Mononuclear cell (primary cell): ENCODE data around the gene RNF123. TPM values are rescaled to one million over a fixed set of nuclear protein-coding genes. Genes with fewer than 3 reads are reported as not detected.

Experiments used
- H3K27me3 ChIP-seq: 2 replicates; pipeline ENCODE4 v1.6.0; 2011; ENCODE audit warnings: low read length, control low read depth; ENCODE audit not compliant: insufficient read depth
- H3K4me1 ChIP-seq: 2 replicates; pipeline ENCODE4 v1.5.1; 2011; ENCODE audit warnings: mild to moderate bottlenecking, low read length, control low read depth; ENCODE audit not compliant: insufficient read depth
- H3K4me3 ChIP-seq: 2 replicates; pipeline ENCODE4 v1.5.1; 2011; ENCODE audit warnings: mild to moderate bottlenecking, low read length, moderate library complexity
- H3K9me3 ChIP-seq: 2 replicates; pipeline ENCODE4 v1.5.1; 2011; ENCODE audit warnings: low read depth, mild to moderate bottlenecking, control low read depth, low read length
- total RNA-seq: library from RNA; depleted of rRNA; stranded (reverse); fragments of >200 nt; gene quantifications from one replicate; pipeline ENCODE4 v1.2.3, GENCODE V29; 2012

The RNF123 gene
- total RNA-seq, 1 donor = 6.2 TPM

DNA sequence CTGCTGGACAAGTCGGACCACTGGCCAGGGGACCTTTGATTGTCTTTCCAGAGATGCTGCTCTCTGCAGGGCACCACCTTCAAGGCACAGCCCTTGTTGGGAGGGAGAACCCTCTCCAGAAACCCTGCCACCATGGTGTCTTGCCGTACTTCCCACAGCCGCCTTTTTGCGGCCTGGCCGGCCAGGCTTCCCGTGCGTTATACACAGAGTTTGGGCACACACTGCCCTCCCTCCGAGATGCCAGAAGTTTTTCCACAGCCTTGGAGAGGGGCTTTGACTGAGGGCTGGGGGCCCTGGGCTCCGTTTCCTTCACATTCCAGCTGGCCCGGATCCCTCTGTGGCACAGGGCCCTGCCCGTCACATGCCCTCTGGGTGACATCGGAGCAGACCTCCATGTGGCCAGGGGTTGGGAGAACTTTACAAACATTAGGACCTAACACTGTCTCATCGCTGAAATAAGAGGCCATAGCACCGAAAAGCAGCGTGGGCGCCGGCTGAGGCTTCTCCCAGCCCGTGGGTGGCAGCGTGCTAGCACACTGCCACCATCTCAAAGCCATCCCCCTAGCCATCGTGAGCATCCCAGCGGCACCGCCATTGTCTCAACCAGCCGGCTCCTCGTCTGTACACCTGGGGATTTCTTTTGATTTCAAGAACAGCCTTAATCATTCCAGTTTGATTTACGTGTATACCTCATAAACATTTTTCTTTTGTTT, 21.5 kb upstream of the RNF123 start:
- peaks cover 4% of the 10 kb centered on the region for H3K4me1 ChIP-seq
- no peak overlapping the region for H3K4me3 ChIP-seq
- no peaks in the 10 kb centered on the region for H3K9me3 ChIP-seq
- no peaks in the 10 kb centered on the region for H3K27me3 ChIP-seq

DNA sequence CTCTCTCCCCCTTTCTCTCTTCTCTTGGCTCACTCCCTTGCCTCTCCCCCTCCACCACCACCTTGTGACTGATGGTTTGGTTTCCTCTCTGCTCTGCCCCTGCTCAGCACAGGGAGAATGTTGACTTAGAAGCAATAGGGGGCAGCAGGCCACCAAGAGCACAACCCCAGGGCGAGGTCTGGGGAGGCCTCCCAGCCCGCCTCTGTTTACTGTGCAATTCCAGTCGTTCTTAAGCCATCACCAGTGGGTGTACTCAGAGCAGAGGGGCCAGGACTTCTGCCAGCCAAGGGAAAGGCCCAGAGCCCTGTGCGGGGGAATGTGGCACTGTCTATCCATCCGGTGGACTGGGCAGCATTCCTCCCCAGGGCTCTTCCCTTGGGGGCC, 21.0 kb upstream of the RNF123 start:
- peaks cover 10% of the 10 kb centered on the region for H3K4me1 ChIP-seq

DNA sequence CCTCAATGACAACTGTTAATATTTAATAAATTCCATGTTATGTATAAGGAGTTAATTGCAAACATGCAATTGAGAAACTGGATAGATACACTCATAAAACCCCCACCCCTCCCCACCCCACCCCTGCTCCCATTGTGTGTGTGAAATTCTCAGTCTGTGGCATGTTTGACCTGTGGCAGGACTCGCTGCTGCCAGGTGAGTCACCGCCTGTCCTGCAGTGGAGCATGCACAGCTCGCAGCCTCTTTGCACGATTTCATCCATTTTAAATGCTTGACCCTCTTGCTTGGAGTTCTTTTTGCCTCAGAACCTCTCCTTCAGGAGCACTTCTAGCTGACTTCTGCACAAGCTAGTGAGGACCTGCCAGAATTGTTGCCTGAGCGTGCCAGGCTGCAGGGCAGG, 20.5 kb upstream of the RNF123 start:
- Histone ChIP-seq H3K4me3 (no peak overlapping the region), H3K27me3 (no peaks in the 10 kb centered on the region), H3K4me1 (peaks cover 13% of the 10 kb centered on the region), H3K9me3 (no peaks in the 10 kb centered on the region)

More for the DNA sequence above, 21.0 kb upstream of the RNF123 start:
- no peak overlapping the region for H3K4me3 ChIP-seq
- H3K9me3 ChIP-seq = no peaks in the 10 kb centered on the region
- H3K27me3 ChIP-seq = no peaks in the 10 kb centered on the region

DNA sequence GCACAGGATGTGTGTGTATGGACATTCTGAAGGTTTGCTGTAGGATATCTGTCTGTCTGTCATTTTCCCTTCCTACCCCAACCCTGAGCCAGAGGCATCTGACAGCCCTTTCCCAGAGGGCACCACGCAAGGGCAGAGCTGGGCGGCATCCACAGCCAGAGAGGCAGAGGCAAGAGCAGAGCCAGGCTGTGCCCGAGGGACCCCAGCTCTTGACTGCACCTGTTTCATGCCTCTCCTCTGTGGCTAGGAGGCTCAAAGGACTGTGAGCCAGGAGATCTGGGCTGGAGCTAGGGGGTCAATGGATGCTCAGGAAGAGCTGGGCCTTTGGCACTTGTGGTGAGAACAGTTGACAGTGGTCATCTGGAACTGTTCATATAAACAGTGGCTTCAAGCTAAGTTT, 20.0 kb upstream of the RNF123 start:
- no peaks in the 10 kb centered on the region for H3K9me3 ChIP-seq
- H3K4me1 ChIP-seq = peaks cover 13% of the 10 kb centered on the region
- H3K27me3 ChIP-seq = no peaks in the 10 kb centered on the region
- H3K4me3 ChIP-seq = no peak overlapping the region

DNA sequence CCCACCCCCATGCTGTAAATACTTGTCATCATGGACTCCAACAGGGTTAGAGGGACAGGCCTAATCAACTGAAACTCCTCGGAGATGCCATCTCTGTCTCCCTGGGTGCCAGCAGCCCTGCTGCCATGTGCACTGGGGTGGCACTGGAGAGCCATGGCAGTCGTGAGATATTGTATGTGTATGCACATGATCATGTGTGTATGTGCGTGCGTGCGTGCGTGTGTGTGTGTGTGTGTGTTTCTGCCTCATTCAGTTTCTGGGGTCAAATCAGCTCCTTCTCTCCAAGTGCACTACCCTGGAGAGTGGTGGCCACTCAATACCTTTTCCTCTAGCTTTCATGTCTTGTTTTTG, 18.4 kb upstream of the RNF123 start:
- no peaks in the 10 kb centered on the region for H3K27me3 ChIP-seq
- H3K9me3 ChIP-seq = no peaks in the 10 kb centered on the region
- H3K4me3 ChIP-seq = no peak overlapping the region
- peaks cover 26% of the 10 kb centered on the region for H3K4me1 ChIP-seq

DNA sequence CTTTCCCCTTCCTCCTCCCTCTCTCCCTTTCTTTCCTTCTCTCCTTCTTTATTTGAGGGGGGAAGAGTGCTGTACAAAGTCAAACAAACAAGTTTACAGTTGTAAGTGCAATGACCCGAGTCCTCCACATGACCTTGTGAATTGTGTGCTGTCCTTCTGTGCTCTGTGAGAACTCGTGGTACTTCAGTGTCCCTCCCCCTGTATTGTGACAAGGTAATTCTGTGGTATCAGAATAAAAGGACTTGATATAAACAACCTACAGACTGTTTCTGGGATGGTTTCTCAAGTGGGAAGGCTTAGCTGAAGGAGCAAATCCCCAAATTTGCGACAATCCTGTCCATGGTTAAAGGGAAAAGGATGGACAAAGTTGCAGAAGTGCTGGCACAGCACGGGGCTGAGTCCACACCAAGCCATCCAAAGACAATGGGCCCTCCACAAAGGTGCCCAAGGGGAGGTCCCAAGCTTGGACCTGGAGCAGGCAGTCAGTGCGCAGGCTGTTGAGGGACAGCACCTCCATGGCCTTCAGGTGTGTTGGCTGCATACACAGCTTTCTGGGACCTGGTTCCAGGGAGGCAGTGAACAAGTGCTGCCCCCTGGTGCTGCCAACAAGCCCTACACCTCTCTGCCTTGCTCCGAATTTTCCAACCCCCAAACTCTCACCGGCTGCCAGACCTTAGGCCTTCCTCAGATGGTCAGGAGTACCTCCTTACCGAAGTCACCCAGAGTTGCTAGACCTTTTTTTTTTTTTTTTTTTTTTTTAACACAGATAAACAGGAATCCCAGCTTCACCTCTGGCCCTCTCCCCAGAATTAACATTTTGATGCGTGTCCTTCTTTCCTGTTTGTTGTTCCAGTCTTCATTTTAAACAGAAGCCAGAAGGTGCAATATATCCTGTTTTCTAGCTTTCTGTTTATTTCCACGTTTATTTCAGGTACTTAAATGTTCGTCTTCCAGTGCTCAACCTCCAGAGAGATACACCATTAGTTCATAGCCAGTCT, 17.8 kb upstream of the RNF123 start:
- no peak overlapping the region for H3K4me3 ChIP-seq
- H3K27me3 ChIP-seq = no peaks in the 10 kb centered on the region
- H3K9me3 ChIP-seq = no peaks in the 10 kb centered on the region
- peaks cover 26% of the 10 kb centered on the region for H3K4me1 ChIP-seq

DNA sequence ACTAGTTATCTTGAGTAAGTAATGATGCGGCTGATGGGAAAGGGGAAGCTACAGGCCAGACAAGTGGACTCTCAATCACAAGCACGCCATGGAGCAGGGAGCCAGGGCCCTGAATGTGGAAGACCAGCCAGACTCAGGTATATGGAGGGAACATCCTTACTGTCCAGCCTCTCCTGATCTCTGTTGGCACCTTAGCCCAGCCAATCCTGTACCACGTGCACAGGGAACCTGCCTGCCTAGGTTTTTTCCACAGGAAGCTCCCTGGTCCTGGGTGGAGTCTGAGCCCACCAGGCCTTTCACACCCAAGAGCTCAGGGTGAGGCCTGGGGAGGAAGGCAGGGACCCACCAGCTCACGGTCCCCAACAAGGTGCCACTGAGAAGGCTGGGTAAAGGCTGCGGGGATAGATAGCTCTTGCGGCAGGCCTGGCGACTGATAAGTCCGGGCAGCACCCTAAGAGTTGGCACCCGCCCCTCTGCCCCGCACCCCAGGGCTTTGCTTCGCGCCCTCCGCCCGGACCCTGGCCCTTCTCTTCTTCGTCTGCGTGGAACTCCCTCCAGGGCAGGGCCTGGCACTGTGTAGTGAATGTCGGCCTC, 16.1 kb upstream of the RNF123 start:
- H3K4me3 ChIP-seq = peak overlapping the region; percentile 78

DNA sequence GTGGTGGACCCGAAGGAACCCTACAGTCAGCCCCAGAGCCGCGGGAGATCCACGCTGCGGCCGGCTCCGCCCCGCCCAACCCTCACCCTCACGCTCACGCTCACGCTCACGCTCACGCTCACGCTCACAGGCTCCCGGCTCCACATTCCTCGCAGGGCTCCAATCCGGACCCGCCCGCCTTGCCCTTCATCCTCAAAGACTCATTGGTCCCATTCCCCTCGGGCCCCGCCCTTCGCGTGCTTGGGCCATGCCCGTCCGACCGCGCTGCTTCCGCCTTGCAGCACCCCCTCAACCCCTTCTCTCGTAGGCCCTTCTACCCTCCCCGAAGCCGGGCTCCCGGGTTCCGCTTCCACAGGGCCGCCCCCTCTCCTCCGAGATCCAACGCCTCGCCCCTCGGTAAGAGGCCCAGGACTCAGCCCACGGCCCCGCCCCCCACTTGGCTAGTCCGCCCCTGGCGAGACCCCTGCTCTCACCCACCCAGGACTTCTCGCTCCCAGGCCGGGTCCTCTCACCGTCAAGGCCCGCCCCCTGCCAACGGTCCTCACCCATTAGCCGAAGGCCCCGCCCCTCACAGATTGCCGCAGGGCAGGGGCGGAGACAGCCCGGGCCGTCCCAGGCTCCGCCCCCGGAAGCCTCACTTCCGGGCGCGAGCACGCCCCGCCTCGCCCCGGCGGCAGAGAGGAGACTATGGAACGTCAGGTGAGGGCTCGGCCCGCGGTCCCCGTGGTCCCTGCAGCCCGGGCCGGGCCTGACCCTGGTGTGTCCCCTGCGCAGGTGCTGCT, 15.5 kb upstream of the RNF123 start, which contains the start of gene APEH:
APEH (plus strand) TSS at position 637 of the 782 bp plus-strand sequence; CDS start at position 688, 51 bp downstream.
- H3K9me3 ChIP-seq = no peaks in the 10 kb centered on the region
- H3K4me1 ChIP-seq = peaks cover 26% of the 10 kb centered on the region
- peak within 1 kb of the TSS; percentile 78 for H3K4me3 ChIP-seq
- no peaks in the 10 kb centered on the region for H3K27me3 ChIP-seq

More for the DNA sequence above, 16.1 kb upstream of the RNF123 start:
- H3K27me3 ChIP-seq = no peaks in the 10 kb centered on the region
- H3K9me3 ChIP-seq = no peaks in the 10 kb centered on the region
- peaks cover 26% of the 10 kb centered on the region for H3K4me1 ChIP-seq

DNA sequence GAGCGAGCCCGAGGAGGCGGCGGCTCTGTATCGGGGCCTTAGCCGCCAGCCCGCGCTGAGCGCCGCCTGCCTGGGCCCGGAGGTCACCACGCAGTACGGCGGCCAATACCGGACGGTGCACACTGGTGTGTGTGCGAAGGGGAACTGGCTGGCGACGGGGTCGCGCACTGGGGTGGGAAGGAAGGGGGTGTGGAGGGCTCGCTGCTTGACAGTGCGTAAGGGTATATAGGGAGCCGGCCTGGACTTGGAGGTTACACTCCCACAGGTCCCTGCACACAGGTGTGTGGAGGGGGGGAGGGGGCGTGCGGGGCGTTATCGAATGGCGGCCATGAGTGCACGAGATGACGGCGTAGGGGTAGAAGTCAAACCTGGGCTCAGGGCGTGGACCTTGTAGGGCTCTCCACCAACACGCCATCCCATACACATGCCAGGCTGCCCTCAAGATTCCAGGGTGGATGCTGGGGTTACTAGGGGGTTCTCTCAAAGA, 14.8 kb upstream of the RNF123 start:
- Histone ChIP-seq H3K4me3 (peak overlapping the region; percentile 78), H3K9me3 (no peaks in the 10 kb centered on the region), H3K27me3 (no peaks in the 10 kb centered on the region), H3K4me1 (peaks cover 26% of the 10 kb centered on the region)

DNA sequence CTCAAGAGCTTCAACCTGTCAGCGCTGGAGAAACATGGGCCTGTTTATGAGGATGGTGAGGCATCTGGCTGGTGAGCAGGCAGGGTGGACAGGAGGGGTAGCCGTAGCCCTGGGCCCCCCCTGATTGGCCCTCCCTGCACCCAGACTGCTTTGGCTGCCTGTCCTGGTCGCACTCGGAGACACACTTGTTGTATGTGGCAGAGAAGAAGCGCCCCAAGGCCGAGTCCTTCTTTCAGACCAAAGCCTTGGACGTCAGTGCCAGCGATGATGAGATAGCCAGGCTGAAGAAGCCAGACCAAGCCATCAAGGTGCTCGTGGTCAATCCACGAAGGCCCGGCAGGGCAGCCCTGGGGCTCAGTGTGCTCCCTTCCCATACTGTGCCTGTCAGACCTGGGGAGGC, 13.4 kb upstream of the RNF123 start:
- Histone ChIP-seq H3K27me3 (no peaks in the 10 kb centered on the region), H3K9me3 (no peaks in the 10 kb centered on the region), H3K4me3 (no peak overlapping the region), H3K4me1 (peaks cover 26% of the 10 kb centered on the region)

DNA sequence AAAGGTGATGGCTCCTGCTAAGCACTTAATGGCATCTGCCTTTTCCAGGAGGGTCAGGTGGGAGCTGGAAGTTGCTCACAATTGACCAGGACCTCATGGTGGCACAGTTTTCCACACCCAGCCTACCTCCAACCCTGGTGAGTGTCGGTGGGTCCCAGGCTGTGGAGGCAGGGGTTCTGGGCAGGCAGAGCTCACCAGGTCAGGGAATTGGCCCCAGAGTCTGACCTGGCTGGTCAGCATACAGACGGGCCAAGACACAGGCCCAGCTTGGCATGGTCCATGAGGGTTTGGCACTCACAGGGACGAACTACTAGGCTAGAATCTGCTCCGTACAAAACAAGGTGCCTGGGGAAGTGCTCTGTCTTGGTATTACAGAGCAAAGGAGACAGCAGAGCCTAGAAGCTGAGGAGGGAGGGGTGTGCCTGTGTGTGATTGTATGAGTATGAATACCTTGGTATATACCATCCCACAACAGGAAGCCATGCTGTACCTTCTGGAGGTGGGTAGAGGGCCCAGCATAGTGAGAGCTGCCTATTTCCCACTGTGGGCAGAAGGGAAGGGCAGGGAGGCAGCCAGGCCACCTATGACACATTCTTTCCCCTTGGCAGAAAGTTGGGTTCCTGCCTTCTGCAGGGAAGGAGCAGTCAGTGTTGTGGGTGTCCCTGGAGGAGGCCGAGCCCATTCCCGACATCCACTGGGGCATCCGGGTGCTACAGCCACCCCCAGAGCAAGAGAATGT, 8.7 kb upstream of the RNF123 start:
- Histone ChIP-seq H3K4me1 (peaks cover 1% of the 10 kb centered on the region), H3K4me3 (no peak overlapping the region), H3K9me3 (no peaks in the 10 kb centered on the region), H3K27me3 (no peaks in the 10 kb centered on the region)

DNA sequence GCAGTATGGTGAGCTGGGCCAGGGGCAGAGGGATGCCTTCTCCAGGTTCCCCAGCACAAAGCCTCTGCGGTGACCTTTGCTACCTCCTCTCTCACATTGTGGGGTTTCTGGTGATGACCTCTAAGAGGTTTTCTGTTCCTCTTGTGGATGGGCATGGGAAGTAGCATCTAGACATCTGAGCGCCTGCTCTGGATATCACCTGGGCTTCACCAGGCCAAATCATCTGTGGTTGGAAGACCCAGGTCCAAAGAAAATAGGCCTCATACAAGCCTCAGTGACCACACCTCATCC, 8.2 kb upstream of the RNF123 start:
- no peak overlapping the region for H3K4me3 ChIP-seq
- H3K9me3 ChIP-seq = no peaks in the 10 kb centered on the region
- no peaks in the 10 kb centered on the region for H3K27me3 ChIP-seq
- no peaks in the 10 kb centered on the region for H3K4me1 ChIP-seq

DNA sequence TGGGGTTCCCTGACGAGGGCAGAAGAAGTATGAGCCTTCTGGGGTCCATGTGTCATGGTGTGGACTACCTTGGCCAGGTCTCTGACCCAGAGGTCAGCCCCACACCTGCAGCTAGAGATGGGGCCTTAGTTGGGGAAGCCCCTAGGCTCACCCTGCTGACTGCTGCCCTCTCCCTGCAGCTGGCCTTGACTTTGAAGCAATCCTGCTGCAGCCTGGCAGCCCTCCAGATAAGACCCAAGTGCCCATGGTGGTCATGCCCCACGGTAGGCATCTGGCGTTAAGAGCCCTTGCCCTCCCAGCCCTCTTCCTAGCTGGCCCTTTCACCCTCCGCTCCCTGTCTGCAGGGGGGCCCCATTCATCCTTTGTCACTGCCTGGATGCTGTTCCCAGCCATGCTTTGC, 7.8 kb upstream of the RNF123 start:
- Histone ChIP-seq H3K4me3 (no peak overlapping the region), H3K9me3 (no peaks in the 10 kb centered on the region), H3K27me3 (no peaks in the 10 kb centered on the region), H3K4me1 (peaks cover 3% of the 10 kb centered on the region)

DNA sequence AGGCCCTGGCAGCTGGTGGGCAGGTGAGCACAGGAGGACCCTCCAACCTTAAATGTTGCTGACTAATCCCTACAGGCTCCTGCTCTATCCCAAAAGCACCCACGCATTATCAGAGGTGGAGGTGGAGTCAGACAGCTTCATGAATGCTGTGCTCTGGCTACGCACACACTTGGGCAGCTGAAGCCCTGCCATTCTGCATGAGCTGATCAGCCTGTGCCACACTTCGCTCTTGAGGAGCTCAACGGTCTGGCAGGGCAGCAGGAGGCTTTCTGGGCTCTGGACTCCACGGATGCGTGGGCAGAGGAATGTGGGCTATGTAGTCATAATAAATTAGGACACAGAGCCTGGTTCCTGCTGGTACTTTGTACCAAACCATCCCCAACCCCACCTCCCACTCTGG, 6.2 kb upstream of the RNF123 start:
- H3K9me3 ChIP-seq = no peaks in the 10 kb centered on the region
- no peaks in the 10 kb centered on the region for H3K27me3 ChIP-seq
- no peak overlapping the region for H3K4me3 ChIP-seq
- H3K4me1 ChIP-seq = peaks cover 8% of the 10 kb centered on the region
